RPMI7951 (cell line): ENCODE data around the gene ANKRD55. TPM values are rescaled to one million over a fixed set of nuclear protein-coding genes. Genes with fewer than 3 reads are reported as not detected.
"Not testable (repeated sequence)": the region's sequence is repeated elsewhere in the genome, so short reads cannot be mapped to it uniquely, and the experiment has no call there.

ENCODE experiments used
- DNase-seq: peaks from one replicate; pipeline ENCODE4 v3.0.0-alpha.2; 2012; ENCODE audit warnings: low read depth
- total RNA-seq: library from RNA; depleted of rRNA; stranded (reverse); fragments of >200 nt; shearing (Covaris generic); gene quantifications from 2 replicates; pipeline ENCODE4 v1.2.3, GENCODE V29; 2014

The ANKRD55 gene
- total RNA-seq, 1 experiment from 2014 or later, result 0.24 TPM

GRCh38 chr5:56253924-56254323 lies 20.8 kb upstream of the ANKRD55 start:
- DNase-seq, result no peak

- no peak for DNase-seq
Measured at GRCh38 chr5:56253126-56253525, 20.0 kb upstream of the ANKRD55 start.

GRCh38 chr5:56251918-56252553 lies 18.9 kb upstream of the ANKRD55 start:
- DNase-seq, result no peak

- DNase-seq, result no peak
Measured at GRCh38 chr5:56251440-56251839, 18.3 kb upstream of the ANKRD55 start.

- DNase-seq, result no peak
Measured at GRCh38 chr5:56250011-56250410, 16.9 kb upstream of the ANKRD55 start.

- not testable (repeated sequence) for DNase-seq
Measured at GRCh38 chr5:56249085-56249484, 16.0 kb upstream of the ANKRD55 start.

GRCh38 chr5:56247592-56247991 lies 14.5 kb upstream of the ANKRD55 start:
- no peak for DNase-seq

- DNase-seq, result no peak
Measured at GRCh38 chr5:56246769-56247168, 13.6 kb upstream of the ANKRD55 start.

- no peak for DNase-seq
Measured at GRCh38 chr5:56245481-56245880, 12.4 kb upstream of the ANKRD55 start.

GRCh38 chr5:56244627-56245026 lies 11.5 kb upstream of the ANKRD55 start:
- no peak for DNase-seq

- DNase-seq, result not testable (repeated sequence)
Measured at GRCh38 chr5:56242271-56242670, 9.1 kb upstream of the ANKRD55 start.

- no peak for DNase-seq
Measured at GRCh38 chr5:56232538-56232937, 592 bp downstream of the ANKRD55 start.

- no peak for DNase-seq
Measured at GRCh38 chr5:56230576-56230975, 2.6 kb downstream of the ANKRD55 start.

- no peak for DNase-seq
Measured at GRCh38 chr5:56229111-56229510, 4.0 kb downstream of the ANKRD55 start.

- DNase-seq, result no peak
Measured at GRCh38 chr5:56228631-56229030, 4.5 kb downstream of the ANKRD55 start.

GRCh38 chr5:56227691-56228090 lies 5.4 kb downstream of the ANKRD55 start:
- no peak for DNase-seq

- not testable (repeated sequence) for DNase-seq
Measured at GRCh38 chr5:56223298-56223697, 9.8 kb downstream of the ANKRD55 start.

- not testable (repeated sequence) for DNase-seq
Measured at GRCh38 chr5:56221601-56222000, 11.5 kb downstream of the ANKRD55 start.

GRCh38 chr5:56215019-56215830 lies 17.9 kb downstream of the ANKRD55 start:
- DNase-seq, result no peak

- DNase-seq, result peak; percentile 29
Measured at GRCh38 chr5:56213886-56214535, 19.1 kb downstream of the ANKRD55 start.

- DNase-seq, result no peak
Measured at GRCh38 chr5:56212130-56212879, 20.8 kb downstream of the ANKRD55 start.

- DNase-seq, result peak; percentile 90
Measured at GRCh38 chr5:56211298-56211865, 21.7 kb downstream of the ANKRD55 start.
